Measurements from ENCODE around the gene DHX36. TPM values are rescaled to one million over a fixed set of nuclear protein-coding genes. Genes with fewer than 3 reads are reported as not detected.

The DHX36 gene
- total and polyA plus RNA-seq, 7 donors, result 41.8 to 117 (median 72.3) TPM

GRCh38 chr3:154314152-154314551, 10.1 kb downstream of the DHX36 start:
- H3K36me3 ChIP-seq (ENCODE audit: insufficient read depth in 1 of 2, low read depth in 1 of 2), result peaks cover 0 to 65% of the 10 kb centered on the region in 2 donors
- peaks cover 22% of the 10 kb centered on the region for H3K4me1 ChIP-seq
- H3K4me3 ChIP-seq, result no peak overlapping the region
- ATAC-seq, result no peak
- WGBS, 3 donors, result 96 to 100% (median 97%) methylated on average over 1 of the region's 1 CpG
- DNase-seq, result no peak
- no peaks in the 10 kb centered on the region for H3K9me3 ChIP-seq
- H3K27me3 ChIP-seq (ENCODE audit: insufficient read depth in 3 of 3, low read length in 2 of 3), result no peaks in the 10 kb centered on the region
- intact Hi-C loops (cut with DNase I), result loop anchor here in 1 of 2 donors (5.0 kb wide), 1 partner anchor 37 kb away; no protein-coding TSS in a partner anchor
- no peak overlapping the region for H3K27ac ChIP-seq
- TF ChIP-seq, protein P1, sequence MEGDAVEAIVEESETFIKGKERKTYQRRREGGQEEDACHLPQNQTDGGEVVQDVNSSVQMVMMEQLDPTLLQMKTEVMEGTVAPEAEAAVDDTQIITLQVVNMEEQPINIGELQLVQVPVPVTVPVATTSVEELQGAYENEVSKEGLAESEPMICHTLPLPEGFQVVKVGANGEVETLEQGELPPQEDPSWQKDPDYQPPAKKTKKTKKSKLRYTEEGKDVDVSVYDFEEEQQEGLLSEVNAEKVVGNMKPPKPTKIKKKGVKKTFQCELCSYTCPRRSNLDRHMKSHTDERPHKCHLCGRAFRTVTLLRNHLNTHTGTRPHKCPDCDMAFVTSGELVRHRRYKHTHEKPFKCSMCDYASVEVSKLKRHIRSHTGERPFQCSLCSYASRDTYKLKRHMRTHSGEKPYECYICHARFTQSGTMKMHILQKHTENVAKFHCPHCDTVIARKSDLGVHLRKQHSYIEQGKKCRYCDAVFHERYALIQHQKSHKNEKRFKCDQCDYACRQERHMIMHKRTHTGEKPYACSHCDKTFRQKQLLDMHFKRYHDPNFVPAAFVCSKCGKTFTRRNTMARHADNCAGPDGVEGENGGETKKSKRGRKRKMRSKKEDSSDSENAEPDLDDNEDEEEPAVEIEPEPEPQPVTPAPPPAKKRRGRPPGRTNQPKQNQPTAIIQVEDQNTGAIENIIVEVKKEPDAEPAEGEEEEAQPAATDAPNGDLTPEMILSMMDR (IDR thresholded peaks at IDR 0.05), result no peak

GRCh38 chr3:154310840-154311239, 13.4 kb downstream of the DHX36 start:
- H3K36me3 ChIP-seq (ENCODE audit: insufficient read depth in 1 of 2, low read depth in 1 of 2), result peaks cover 0 to 88% of the 10 kb centered on the region in 2 donors

GRCh38 chr3:154307363-154307762, 16.9 kb downstream of the DHX36 start:
- no peaks in the 10 kb centered on the region for H3K27me3 ChIP-seq (ENCODE audit: insufficient read depth in 3 of 3, low read length in 2 of 3)
- no peak overlapping the region for H3K27ac ChIP-seq
- TF ChIP-seq, protein P1 (IDR thresholded peaks at IDR 0.05), result no peak
- DNase-seq (no peak), ATAC-seq (no peak)
- H3K4me1 ChIP-seq, result peaks cover 14% of the 10 kb centered on the region
- H3K4me3 ChIP-seq, result no peak overlapping the region
- H3K9me3 ChIP-seq, result no peaks in the 10 kb centered on the region
- intact Hi-C loops (cut with DNase I), result no loop called here
- peaks cover 2 to 90% of the 10 kb centered on the region in 2 donors for H3K36me3 ChIP-seq (ENCODE audit: insufficient read depth in 1 of 2, low read depth in 1 of 2)

More at GRCh38 chr3:154310840-154311239, 13.4 kb downstream of the DHX36 start:
- peak in 1 of 4 donors; percentile 53 for ATAC-seq
- Histone ChIP-seq H3K27me3 (ENCODE audit: insufficient read depth in 3 of 3, low read length in 2 of 3) (no peaks in the 10 kb centered on the region), H3K4me3 (no peak overlapping the region), H3K27ac (no peak overlapping the region), H3K4me1 (peaks cover 14% of the 10 kb centered on the region), H3K9me3 (no peaks in the 10 kb centered on the region)
- intact Hi-C loops (cut with DNase I), result loop anchor here in 1 of 2 donors (5.0 kb wide), 1 partner anchor 34 kb away; no protein-coding TSS in a partner anchor
- no peak for DNase-seq
- TF ChIP-seq, protein P1 (IDR thresholded peaks at IDR 0.05), result no peak

GRCh38 chr3:154304936-154305335, 19.4 kb downstream of the DHX36 start:
- no peak for ATAC-seq
- peaks cover 2 to 94% of the 10 kb centered on the region in 2 donors for H3K36me3 ChIP-seq (ENCODE audit: insufficient read depth in 1 of 2, low read depth in 1 of 2)

More at GRCh38 chr3:154304936-154305335, 19.4 kb downstream of the DHX36 start:
- TF ChIP-seq, protein P1 (IDR thresholded peaks at IDR 0.05), result no peak
- H3K27me3 ChIP-seq (ENCODE audit: insufficient read depth in 3 of 3, low read length in 2 of 3), result no peaks in the 10 kb centered on the region
- no peak overlapping the region for H3K27ac ChIP-seq
- intact Hi-C loops (cut with DNase I), result no loop called here
- 94 to 98% (median 96%) methylated on average over 3 of the region's 3 CpGs for WGBS, 3 donors
- DNase-seq, result no peak
- no peak overlapping the region for H3K4me3 ChIP-seq
- H3K4me1 ChIP-seq, result peaks cover 14% of the 10 kb centered on the region
- H3K9me3 ChIP-seq, result no peaks in the 10 kb centered on the region
